B cell (primary cell): Measurements from ENCODE around the gene KRTAP10-1.

Source experiments
- EZH2 ChIP-seq: IDR thresholded peaks from 2 replicates; pipeline ENCODE4 v1.6.1; 2012; ENCODE audit warnings: borderline replicate concordance, low read depth, mild to moderate bottlenecking, moderate library complexity, low read length; ENCODE audit not compliant: insufficient read depth, poor library complexity, severe bottlenecking
- TF ChIP-seq, protein P1 (sequence below): fragments of 200-600 bp; IDR thresholded peaks from one replicate; pipeline ENCODE4 v1.8.0; 2022; ENCODE audit warnings: antibody characterized with exemption, mild to moderate bottlenecking

DNA sequence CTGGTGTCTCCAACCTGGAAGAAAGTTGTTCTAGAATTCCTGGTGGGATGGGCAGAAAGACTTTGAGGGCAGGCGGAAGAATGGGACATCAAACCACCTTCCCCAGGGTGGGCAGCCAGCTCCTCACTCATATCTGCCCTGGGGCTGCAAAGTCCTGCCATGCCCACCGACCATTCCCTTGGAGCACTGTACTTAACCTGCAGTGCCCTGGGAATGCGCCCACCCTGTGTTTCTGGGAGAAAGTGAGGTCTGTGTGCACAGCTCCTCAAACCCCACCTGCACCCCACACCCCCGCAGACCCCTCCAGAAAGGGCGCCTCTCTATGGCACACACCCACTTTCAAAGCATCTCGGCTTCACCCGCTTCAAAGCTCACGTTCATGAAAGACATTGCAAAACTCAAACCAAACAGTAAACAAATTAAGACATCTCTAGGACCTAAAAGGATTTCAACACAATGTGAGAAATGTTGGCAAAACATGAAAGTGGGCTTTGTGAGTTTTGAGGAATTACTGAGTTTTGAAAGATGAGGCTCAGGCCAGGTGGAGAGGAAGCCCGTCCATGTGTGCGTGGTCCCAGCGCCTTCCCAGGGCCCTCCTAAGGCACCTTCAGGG, 25.1 kb downstream of the KRTAP10-1 start:
- TF ChIP-seq, protein P1, sequence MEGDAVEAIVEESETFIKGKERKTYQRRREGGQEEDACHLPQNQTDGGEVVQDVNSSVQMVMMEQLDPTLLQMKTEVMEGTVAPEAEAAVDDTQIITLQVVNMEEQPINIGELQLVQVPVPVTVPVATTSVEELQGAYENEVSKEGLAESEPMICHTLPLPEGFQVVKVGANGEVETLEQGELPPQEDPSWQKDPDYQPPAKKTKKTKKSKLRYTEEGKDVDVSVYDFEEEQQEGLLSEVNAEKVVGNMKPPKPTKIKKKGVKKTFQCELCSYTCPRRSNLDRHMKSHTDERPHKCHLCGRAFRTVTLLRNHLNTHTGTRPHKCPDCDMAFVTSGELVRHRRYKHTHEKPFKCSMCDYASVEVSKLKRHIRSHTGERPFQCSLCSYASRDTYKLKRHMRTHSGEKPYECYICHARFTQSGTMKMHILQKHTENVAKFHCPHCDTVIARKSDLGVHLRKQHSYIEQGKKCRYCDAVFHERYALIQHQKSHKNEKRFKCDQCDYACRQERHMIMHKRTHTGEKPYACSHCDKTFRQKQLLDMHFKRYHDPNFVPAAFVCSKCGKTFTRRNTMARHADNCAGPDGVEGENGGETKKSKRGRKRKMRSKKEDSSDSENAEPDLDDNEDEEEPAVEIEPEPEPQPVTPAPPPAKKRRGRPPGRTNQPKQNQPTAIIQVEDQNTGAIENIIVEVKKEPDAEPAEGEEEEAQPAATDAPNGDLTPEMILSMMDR: no peak
- TF ChIP-seq EZH2: no peak
